Uterus (tissue), 2 donors: ENCODE measurements around the gene PSMB2.

ENCODE experiments used
- CTCF ChIP-seq, 4 experiments: fragments of 200-600 bp in 2 of 4; fragments of 450-650 bp in 2 of 4; sonication (generic) in 2 of 4; IDR thresholded peaks; one replicate each; pipeline ENCODE4 v1.5.1; 2016 to 2019; ENCODE audit warnings: antibody characterized with exemption in 4 of 4, mild to moderate bottlenecking in 2 of 4, moderate library complexity in 1 of 4
- POLR2A ChIP-seq, 2 donors: fragments of 450-650 bp; IDR thresholded peaks; one replicate each; pipeline ENCODE4 v1.6.1; 2016; ENCODE audit warnings: antibody characterized with exemption in 2 of 2, mild to moderate bottlenecking in 1 of 2, moderate library complexity in 1 of 2

- no peak for TF ChIP-seq POLR2A (IDR thresholded peaks at IDR 0.05)
- no peak for TF ChIP-seq CTCF (IDR thresholded peaks at IDR 0.05)
Observed at GRCh38 chr1:35553851-35554250, 87.5 kb downstream of the PSMB2 start.
